T47D (cell line): Measurements from ENCODE around the gene MAP3K5.
A peak's percentile ranks its signal among the peaks of the same experiment; 100 is the strongest.

Experiments
- DNase-seq, 2 experiments: peaks; one replicate each; pipeline versions ENCODE4 v3.0.0 to v3.0.0-alpha.2; 2011 to 2012; ENCODE audit warnings: low read depth in 1 of 2, low spot score in 1 of 2
- JUND ChIP-seq: IDR thresholded peaks from 2 replicates; pipeline ENCODE4 v1.6.1; 2012; ENCODE audit warnings: low read depth
- in situ Hi-C: cut with HindIII; loops from 2 replicates; pipeline ENCODE4 v1.10.0; 2016; ENCODE audit warnings: low sequenced_read_pairs, low pct_unique_long_range_greater_than_20kb

Gene MAP3K5

DNA sequence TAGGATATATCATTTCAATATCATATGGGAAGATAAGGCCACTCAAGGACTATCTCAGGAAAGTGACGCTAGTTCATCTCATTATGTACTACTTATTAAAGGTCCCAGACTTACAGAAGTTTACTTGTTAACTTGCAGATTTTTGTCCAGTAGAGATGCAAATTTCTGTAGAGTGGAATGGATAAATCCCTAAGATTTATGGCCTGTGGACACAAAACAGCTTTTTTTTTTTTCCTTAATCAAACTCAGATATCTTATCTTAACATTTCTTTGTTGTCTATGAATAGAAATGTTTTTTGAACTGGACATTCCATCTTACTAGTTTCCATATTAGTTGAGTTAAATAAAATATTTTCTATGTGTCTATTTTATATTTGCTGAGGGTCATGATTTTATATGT is 131.6 kb downstream of the MAP3K5 start:
- no peak for TF ChIP-seq JUND
- DNase-seq, result no peak
- in situ Hi-C loops, result no loop called here

DNA sequence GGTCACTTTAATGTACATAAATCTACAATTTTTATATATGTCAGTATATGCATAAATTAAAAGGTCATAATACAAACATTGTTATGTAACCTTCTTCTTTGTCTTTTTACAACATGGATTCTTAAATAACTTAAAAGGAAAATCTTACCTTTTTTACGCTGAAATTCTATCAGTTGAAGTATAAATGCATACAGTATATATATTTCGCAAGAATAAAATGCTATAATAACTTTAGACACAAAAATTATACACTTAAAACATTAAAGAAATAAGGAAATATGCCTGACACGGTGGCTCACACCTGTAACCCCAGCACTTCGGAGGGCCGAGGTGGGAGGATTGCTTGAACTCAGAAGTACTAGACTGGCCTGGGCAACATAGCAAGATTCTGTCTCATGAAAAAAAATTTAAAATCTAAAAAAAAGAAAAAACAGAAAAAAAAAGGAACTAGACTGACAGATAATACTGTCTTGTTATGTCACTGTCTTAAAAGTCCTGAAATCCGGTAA is 132.2 kb downstream of the MAP3K5 start:
- no peak for DNase-seq
- TF ChIP-seq JUND, result no peak
- in situ Hi-C loops, result no loop called here

DNA sequence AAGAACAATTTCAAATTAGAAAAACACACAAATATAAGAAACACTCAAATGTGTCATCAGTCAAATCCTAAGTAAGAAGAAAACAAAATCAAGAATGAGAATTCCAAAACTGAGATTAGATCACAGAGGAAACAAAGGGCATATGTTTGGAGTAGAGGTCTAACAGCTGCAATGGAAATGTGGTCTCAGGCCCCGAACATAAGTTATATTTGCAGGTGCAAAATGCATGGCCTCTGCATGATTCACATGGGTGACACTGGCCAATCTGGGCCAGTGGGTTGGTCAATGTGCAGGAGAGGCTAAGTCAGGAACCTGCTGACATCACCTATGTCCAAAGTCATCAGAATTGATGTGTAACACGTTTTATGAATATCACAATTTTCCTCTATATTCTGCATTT is 133.6 kb downstream of the MAP3K5 start:
- TF ChIP-seq JUND, result no peak
- in situ Hi-C loops, result no loop called here
- DNase-seq, result no peak

DNA sequence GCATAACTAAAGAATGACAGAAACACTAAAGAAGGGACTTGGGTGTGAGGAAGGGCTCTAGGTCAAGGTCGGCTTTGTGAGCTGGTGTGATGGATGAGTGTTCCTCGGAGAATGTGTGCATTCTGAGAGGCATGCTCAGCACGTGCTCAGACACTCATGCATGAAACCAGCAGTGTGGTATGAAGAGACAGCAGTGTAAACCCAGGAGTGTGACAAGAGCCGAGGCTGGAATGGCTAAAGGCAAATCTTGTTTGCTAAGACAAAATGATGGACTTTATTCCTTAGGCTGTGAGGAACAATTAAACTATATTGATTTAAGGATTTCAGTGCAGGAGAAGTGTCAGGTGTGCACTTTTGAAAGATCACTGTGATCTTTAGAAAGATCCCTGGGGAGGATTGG is 134.6 kb downstream of the MAP3K5 start:
- in situ Hi-C loops, result no loop called here
- TF ChIP-seq JUND, result no peak
- DNase-seq, result no peak

DNA sequence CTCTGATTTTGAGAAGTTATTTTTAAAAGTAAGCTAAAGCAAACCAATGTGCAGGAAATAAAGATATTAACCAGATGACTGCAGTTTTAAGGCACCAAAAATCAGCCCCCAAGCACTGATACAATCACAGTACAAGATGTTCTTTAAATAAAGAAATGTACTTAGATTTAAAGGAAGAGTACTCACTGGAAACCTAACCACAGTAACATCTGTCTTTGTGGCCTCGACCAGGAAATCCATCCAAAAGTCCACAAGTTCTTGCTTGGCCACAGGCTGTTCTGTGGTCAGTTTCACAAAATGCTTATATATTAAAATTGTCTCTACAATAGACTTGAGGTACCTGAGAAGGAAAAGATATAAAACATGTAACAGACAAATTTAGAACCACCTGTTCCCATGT is 136.2 kb downstream of the MAP3K5 start:
- TF ChIP-seq JUND, result no peak
- DNase-seq, result no peak
- in situ Hi-C loops, result no loop called here

DNA sequence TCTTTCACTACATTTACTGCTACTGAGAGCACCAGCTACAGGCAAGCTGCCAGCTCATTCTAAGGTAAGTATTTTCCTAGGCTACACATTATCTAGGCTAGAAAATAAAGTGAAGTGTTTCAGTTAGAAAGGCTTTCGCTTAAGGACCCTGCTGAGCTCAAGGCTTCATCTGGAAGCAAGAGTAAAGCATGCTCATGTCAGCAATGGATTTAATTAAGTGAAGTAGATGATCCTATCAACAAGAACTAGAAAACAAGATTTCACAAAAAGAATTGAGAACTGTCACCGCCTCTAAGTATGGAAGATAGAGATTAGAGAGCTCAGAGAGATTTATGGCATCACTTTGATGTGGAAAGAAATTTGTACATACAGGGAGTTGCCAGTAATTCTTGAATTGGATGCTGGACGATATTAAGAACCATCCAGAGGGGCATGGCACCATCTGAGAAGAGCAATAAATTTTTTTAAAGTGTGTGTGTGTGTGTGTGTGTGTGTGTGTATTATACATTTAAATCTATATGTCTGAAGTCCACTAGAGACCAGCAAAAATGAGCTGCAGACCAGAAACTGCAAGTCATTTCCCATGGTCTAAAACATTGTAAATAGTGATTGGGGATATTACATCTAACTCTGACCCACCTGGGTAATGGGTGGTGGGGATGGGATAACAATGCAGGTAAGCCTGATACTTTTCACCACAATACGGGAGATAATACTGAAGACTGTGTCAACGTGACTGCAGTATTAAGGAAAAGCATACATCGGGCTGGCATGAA is 136.8 kb downstream of the MAP3K5 start:
- no peak for DNase-seq
- in situ Hi-C loops, result no loop called here
- TF ChIP-seq JUND, result no peak

DNA sequence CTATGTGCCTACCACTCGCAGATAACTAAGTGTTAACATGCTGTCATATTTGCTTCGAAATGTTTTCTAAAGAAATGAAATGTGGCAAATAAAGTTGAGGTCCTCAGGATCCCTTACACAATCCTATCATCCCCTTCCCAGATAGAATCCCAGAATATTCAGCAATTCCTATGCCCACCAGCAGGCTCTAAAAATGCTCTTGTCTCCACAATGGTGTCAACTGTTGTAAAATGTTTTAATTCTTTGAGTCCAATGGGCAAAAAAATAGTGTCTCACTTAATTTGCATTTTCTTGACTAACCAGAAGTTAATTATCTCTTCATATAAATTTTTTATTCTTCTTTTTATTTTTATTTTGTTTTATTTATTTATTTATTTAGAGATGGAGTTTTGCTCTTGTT is 138.2 kb downstream of the MAP3K5 start:
- no peak for TF ChIP-seq JUND
- no peak for DNase-seq
- in situ Hi-C loops, result no loop called here

DNA sequence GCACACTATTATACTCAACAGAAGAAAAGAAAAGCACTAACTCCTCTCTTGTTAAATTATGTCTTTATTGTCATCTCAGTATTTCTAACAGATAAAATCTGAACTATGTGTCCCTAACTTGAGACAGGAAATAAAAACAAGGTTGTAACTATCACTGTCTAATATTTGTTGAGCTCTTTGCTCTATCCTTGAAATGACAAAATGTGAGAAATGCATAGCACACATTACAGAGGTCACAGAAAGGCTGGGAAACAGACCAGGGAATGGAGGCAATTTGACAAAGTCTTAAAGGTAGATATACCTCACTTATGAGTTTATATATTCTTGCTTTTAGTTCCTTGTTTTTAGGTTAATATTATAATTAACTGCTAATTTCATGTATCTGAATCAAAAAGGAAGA is 139.6 kb downstream of the MAP3K5 start:
- in situ Hi-C loops, result no loop called here
- no peak for DNase-seq
- no peak for TF ChIP-seq JUND

DNA sequence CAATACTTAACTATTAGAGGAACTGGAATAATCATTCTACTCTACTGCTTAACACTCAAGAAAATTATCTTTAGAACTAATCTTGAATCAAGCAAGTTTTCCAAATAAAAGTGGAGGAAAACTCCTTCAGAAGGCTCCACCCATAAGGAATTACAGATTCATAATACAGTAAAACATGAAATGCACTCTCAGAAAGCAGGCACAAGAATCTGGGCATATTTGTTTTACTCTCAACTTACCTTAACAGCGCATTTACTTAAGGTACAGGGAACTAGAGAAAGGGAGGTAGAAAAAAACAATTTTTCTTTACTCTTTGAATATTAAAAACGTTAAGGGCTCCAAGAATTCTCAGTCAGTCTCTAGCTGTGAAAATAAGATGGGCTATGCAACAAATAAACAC is 140.3 kb downstream of the MAP3K5 start:
- TF ChIP-seq JUND, result no peak
- in situ Hi-C loops, result no loop called here
- DNase-seq, result no peak

DNA sequence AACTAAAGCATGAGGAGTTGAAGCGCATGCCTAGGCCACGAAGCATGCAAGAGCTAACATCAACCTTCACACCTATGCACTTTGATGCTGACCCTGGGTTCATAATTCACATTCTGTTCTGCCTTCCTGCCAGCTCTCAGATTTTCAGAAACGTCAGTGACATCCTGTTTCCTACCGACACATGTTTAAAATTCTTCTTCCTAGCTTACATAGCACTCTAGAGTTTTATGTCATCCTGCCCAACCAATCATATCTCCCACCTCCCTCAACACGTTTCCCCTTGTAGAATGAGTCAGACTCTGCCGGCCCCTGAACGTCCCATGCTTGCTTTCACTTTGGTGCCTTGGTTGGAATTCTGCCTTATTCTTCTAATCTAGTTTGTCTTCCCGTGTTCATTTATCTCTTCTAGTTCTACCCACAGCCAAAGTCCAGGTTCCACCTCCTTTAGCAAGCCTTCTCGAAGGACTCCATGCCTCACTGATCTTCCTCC is 144.9 kb downstream of the MAP3K5 start:
- in situ Hi-C loops, result no loop called here
- no peak for TF ChIP-seq JUND
- DNase-seq, result no peak

DNA sequence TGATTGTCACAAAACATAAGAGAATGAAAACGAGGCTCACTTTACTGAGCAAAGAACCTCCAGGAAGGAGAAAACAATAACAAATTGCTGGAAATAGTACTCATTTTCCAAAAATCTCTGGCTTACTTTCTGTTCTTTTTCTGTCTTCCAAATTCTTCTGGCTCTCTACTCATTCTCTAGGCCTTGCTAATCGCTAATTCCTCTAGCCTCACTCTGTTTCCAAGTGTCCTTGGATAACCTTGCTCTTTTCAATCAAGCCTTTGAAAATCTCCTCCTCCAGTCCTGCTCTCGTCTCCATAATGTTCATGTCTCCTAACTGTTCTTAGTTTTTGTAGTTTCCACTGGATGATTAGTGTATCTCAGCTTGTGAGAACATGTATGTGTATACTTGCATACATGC is 145.9 kb downstream of the MAP3K5 start:
- DNase-seq, result no peak
- no peak for TF ChIP-seq JUND
- in situ Hi-C loops, result no loop called here

DNA sequence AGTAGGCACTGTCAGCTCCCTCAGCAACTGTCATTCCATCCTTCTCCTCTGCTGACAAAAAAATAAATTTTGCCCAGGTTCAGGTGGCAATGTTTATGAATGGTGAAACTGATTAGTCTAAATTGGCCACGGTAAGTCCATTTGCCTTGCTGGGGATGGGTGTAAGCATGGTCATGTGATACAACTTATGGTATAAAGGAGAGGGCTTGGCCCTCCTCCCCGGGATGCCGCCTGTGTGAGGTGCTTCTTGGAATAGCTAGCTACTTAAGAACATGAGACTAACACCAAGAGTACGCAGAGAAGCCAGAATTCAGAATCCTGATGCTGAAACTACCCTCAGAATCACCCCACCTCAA is 147.7 kb downstream of the MAP3K5 start:
- no peak for TF ChIP-seq JUND
- in situ Hi-C loops, result no loop called here

DNA sequence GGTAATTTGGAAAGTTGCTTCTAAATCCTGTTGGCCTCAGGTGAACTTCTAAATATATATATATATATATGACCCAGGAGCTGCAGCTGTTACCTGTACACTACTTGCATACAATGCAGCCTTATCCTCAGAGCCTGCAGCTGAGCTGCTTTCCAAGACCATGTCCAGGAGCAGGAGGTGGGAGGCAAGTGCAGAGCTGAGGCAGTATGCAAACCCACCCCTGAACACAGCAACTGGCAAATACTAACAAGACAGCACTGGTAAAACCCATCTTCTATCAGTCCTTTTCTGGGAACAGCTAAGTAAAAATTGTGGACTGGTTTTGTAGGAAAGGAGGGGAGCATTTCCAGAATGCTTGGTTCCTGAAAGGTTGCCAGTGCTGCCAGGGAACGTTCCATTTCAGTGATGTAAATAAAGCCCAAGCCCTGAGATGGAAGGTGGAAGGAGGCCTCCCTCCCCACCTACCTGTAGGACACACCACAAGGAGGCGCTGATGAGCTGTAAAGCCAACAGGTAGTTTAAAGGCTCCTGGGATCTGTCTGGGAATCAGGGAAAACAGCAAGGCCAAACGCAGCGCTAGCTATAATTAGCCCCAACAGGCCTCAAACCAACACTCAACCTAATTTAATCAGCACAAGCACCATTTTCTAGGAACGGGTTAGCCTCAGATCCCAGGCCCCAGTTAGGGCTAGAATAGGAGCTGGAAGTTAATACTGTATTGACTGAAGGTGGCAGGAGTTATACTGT is 148.3 kb downstream of the MAP3K5 start:
- in situ Hi-C loops, result no loop called here
- DNase-seq, result peak; percentile 35 to 90
- TF ChIP-seq JUND, result no peak

More for the DNA sequence above, 147.7 kb downstream of the MAP3K5 start:
- DNase-seq, result no peak
